Vagina (tissue), 2 donors: ENCODE data around the gene NIPBL.

Experiments used
- POLR2A ChIP-seq, 2 donors: fragments of 450-650 bp; IDR thresholded peaks; one replicate each; pipeline ENCODE4 v1.6.1; 2017; ENCODE audit warnings: antibody characterized with exemption in 2 of 2, mild to moderate bottlenecking in 2 of 2, moderate library complexity in 2 of 2
- POLR2AphosphoS5 ChIP-seq, 2 donors: sonication (generic); formaldehyde crosslinking; IDR thresholded peaks; one replicate each; pipeline ENCODE4 v1.9.0; 2017; ENCODE audit warnings: antibody characterized with exemption in 2 of 2, mild to moderate bottlenecking in 2 of 2, low read depth in 1 of 2; ENCODE audit not compliant: insufficient read depth in 1 of 2
- TF ChIP-seq, protein P1 (sequence below), 3 experiments: fragments of 450-650 bp in 2 of 3; fragments of 200-600 bp in 1 of 3; sonication (generic) in 1 of 3; IDR thresholded peaks; one replicate each; pipeline ENCODE4 v1.5.1; 2017 to 2019; ENCODE audit warnings: antibody characterized with exemption in 3 of 3, mild to moderate bottlenecking in 2 of 3, moderate library complexity in 2 of 3

DNA sequence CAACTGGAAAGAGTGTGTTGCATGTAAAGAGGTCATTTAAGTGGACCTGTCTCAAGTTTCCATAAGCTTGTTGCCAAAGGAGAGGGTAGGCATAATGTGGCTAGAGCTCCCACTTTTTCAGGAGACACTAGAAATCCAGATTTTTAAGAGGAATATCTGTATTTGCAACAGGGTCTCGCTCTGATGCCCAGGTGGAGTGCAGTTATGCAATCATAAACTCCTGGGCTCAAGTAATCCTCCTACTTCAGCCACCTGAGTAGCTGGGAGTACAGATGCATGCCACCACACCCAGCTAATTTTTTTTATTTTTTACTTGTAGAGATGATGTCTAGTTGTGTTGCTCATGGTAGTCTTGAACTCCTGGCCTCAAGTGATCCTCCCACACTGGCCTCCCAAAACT lies 183.5 kb downstream of the NIPBL start:
- TF ChIP-seq POLR2A (IDR thresholded peaks at IDR 0.05) (no peak), POLR2AphosphoS5 (IDR thresholded peaks at IDR 0.05; ENCODE audit: insufficient read depth in 1 of 2, low read depth in 1 of 2) (no peak)
- TF ChIP-seq, protein P1, sequence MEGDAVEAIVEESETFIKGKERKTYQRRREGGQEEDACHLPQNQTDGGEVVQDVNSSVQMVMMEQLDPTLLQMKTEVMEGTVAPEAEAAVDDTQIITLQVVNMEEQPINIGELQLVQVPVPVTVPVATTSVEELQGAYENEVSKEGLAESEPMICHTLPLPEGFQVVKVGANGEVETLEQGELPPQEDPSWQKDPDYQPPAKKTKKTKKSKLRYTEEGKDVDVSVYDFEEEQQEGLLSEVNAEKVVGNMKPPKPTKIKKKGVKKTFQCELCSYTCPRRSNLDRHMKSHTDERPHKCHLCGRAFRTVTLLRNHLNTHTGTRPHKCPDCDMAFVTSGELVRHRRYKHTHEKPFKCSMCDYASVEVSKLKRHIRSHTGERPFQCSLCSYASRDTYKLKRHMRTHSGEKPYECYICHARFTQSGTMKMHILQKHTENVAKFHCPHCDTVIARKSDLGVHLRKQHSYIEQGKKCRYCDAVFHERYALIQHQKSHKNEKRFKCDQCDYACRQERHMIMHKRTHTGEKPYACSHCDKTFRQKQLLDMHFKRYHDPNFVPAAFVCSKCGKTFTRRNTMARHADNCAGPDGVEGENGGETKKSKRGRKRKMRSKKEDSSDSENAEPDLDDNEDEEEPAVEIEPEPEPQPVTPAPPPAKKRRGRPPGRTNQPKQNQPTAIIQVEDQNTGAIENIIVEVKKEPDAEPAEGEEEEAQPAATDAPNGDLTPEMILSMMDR (IDR thresholded peaks at IDR 0.05), result no peak
